Lung (tissue), 12 donors: ENCODE measurements around the gene SH2D3A. TPM values are rescaled to one million over a fixed set of nuclear protein-coding genes. Genes with fewer than 3 reads are reported as not detected.

Source experiments
- ATAC-seq: fragments of 200-7000 bp; cut with Tn5 transposase; one replicate; pipeline ENCODE4 v1.9.1; 2020; ENCODE audit warnings: moderate number of reproducible peaks; ENCODE audit not compliant: insufficient read depth, low FRiP score
- DNase-seq, 3 donors: peaks; one replicate each; pipeline ENCODE4 v3.0.0-alpha.2; 2013 to 2017
- H3K27ac ChIP-seq, 2 donors: one replicate each; pipeline ENCODE4 v1.5.1; 2013; ENCODE audit warnings: mild to moderate bottlenecking in 2 of 2, moderate library complexity in 2 of 2, control low read depth in 1 of 2, inconsistent platforms in 1 of 2, low read depth in 1 of 2, low read length in 1 of 2
- H3K27me3 ChIP-seq, 3 donors: one replicate each; pipeline ENCODE4 v1.5.1; 2013; ENCODE audit warnings: low read length in 2 of 3; ENCODE audit not compliant: control insufficient read depth in 3 of 3, insufficient read depth in 3 of 3
- H3K36me3 ChIP-seq, 4 donors: one replicate each; pipeline ENCODE4 v1.5.1; 2013; ENCODE audit warnings: low read length in 4 of 4, mild to moderate bottlenecking in 1 of 4, moderate library complexity in 1 of 4; ENCODE audit not compliant: control insufficient read depth in 4 of 4, insufficient read depth in 4 of 4
- H3K4me1 ChIP-seq, 5 donors: one replicate each; pipeline ENCODE4 v1.5.1; 2013; ENCODE audit warnings: low read length in 5 of 5, mild to moderate bottlenecking in 2 of 5, moderate library complexity in 1 of 5; ENCODE audit not compliant: control insufficient read depth in 5 of 5, insufficient read depth in 5 of 5
- H3K4me3 ChIP-seq: one replicate; pipeline ENCODE4 v1.5.1; 2013; ENCODE audit warnings: mild to moderate bottlenecking, control low read depth, moderate library complexity
- H3K9ac ChIP-seq, 2 donors: one replicate each; pipeline ENCODE4 v1.5.1; 2013; ENCODE audit warnings: low read length in 2 of 2, control low read depth in 1 of 2; ENCODE audit not compliant: insufficient read depth in 1 of 2
- H3K9me3 ChIP-seq, 4 donors: one replicate each; pipeline ENCODE4 v1.5.1; 2013; ENCODE audit warnings: low read length in 3 of 4, mild to moderate bottlenecking in 1 of 4, moderate library complexity in 1 of 4; ENCODE audit not compliant: control insufficient read depth in 4 of 4, insufficient read depth in 3 of 4
- CTCF ChIP-seq: IDR thresholded peaks from 2 replicates; pipeline ENCODE4 v1.5.1; 2012; ENCODE audit warnings: mild to moderate bottlenecking; ENCODE audit errors: control extremely low read depth, extremely low read depth
- WGBS, 2 donors: extraction: QIAGEN DNeasy Blood & Tissue Kit; methylation state at CpG; one replicate each; pipeline ENCODE4 v1.1.7; 2013; 5-methylcytosine and 5-hydroxymethylcytosine counted together
- polyA plus RNA-seq, 2 donors: library from polyadenylated mRNA; stranded (reverse); fragments of 200-250 nt; gene quantifications; one replicate each; pipeline ENCODE4 v1.2.1, GENCODE V29; 2013
- total RNA-seq, 2 donors: library from RNA; depleted of rRNA in 1 of 2; stranded (reverse); fragments of >200 nt in 1 of 2; gene quantifications; one replicate each; pipeline ENCODE4 v1.2.1, GENCODE V29; 2014 to 2021
- donor health status: control.
- donor health status: control.
- donor health status: Bipolar disorder and iron deficiency.
- donor health status: healthy.
- donor health status: DM: yes; HTN: yes; CAD: no.

Gene SH2D3A
- total and polyA plus RNA-seq, 4 donors = 16.6 to 30.6 (median 22.7) TPM

DNA sequence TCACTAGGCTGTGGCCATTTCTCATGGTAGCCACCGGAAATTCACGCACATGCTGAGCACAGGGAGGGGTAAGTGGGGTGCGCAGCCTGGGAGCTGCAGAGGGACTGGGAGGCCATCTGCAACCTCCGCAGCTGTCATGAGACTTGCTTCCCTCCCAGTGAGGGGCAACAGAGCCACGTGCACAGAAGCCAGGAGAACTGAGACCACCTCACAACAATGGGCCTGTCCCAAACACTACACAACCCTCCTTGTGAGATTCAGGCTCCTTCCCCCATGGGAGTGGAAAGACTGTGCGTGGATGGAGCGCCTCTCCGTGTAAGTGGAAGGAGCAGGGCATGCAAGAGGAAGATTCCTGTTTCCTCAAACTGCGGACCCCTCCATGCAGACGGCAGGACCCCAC, 55.6 kb downstream of the SH2D3A start:
- Histone ChIP-seq H3K9ac (no peak overlapping the region), H3K27ac (no peak overlapping the region), H3K9me3 (no peaks in the 10 kb centered on the region), H3K4me1 (no peaks in the 10 kb centered on the region), H3K27me3 (peaks cover 0 to 29% (median 16%) of the 10 kb centered on the region in 3 donors), H3K4me3 (no peak overlapping the region), H3K36me3 (peaks cover 0 to 8% (median 0%) of the 10 kb centered on the region in 4 donors)
- ATAC-seq = no peak
- DNase-seq = no peak
- 78 to 80% methylated on average over 10 of the region's 10 CpGs for WGBS, 2 donors
- TF ChIP-seq CTCF = no peak

DNA sequence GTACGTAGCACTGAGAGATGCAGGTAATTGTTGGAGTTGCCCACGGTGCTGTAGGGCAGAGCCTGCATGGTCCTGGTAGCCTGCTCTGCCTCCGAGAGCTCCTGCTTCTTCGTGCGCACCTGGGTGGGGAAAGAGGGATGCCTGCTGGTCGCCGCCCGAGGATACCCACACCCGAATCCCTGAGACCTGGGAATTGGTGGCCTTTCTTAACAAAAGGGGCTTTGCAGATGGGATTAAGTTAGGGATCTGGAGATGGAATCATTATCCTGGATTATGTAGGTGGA, 56.2 kb downstream of the SH2D3A start:
- DNase-seq = no peak
- 51 to 67% methylated on average over 9 of the region's 9 CpGs for WGBS, 2 donors
- Histone ChIP-seq H3K4me1 (no peaks in the 10 kb centered on the region), H3K27me3 (peaks cover 0 to 29% (median 16%) of the 10 kb centered on the region in 3 donors), H3K36me3 (peaks cover 0 to 8% (median 0%) of the 10 kb centered on the region in 4 donors), H3K4me3 (no peak overlapping the region), H3K27ac (no peak overlapping the region), H3K9ac (no peak overlapping the region), H3K9me3 (no peaks in the 10 kb centered on the region)
- no peak for TF ChIP-seq CTCF
- no peak for ATAC-seq

DNA sequence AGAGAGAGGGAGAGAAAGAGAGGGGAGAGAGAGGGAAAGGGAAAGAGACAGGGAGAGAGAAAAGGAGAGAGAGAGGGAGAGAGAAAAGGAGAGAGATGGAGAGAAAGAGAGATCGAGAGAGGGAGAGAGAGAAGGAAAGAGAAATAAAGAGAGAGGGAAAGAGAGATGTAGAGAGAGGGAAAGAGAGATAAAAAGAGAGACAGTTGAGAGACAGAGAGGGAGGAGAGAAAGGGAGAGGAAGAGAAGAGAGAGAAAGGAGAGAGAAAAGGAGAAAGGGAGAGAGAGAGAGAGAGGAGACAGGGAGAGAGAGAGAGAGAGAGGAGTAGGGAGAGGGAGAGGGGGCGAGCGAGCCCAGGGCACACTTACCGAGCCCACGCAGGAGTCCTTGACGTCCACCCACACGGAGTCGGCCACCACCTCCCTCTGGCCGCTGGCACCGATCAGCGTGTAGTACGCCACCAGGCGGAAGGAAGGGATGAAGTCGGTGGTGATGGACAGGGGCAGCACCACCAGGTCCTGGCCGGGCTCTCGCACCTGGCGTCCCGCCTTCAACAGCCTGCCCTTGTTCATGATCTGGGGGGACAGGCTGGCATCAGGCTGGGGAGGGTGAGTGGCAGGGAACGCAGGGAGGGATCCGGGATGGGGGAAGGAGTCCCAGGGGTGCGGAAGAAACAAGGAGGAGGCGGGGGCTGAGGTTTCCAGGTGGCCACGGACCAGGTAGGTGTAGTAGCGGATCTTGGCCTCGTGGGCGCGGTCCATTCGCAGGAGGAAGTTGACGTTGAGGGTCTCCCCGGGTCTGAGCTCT, 56.8 kb downstream of the SH2D3A start:
- Histone ChIP-seq H3K4me3 (no peak overlapping the region), H3K27me3 (peaks cover 0 to 29% (median 16%) of the 10 kb centered on the region in 3 donors), H3K36me3 (peaks cover 0 to 8% (median 0%) of the 10 kb centered on the region in 4 donors), H3K9ac (no peak overlapping the region), H3K27ac (no peak overlapping the region), H3K4me1 (no peaks in the 10 kb centered on the region), H3K9me3 (no peaks in the 10 kb centered on the region)
- 27 to 52% methylated on average over 30 of the region's 30 CpGs for WGBS, 2 donors
- DNase-seq = no peak
- no peak for ATAC-seq
- TF ChIP-seq CTCF = no peak
